GM12865 (cell line): ENCODE results near the gene CPNE2.

Experiments
- DNase-seq: peaks from one replicate; pipeline ENCODE4 v3.0.0; 2010; ENCODE audit warnings: low read depth
- H3K4me3 ChIP-seq: 2 replicates; pipeline ENCODE4 v1.5.1; 2011; ENCODE audit warnings: mild to moderate bottlenecking, low read depth, low read length, control low read depth
- CTCF ChIP-seq: IDR thresholded peaks from 2 replicates; pipeline ENCODE4 v1.5.1; 2011; ENCODE audit warnings: low read length, control low read depth, low read depth, inconsistent platforms; ENCODE audit not compliant: insufficient read depth; ENCODE audit errors: missing control alignments

Gene CPNE2

GRCh38 chr16:57091200-57091974 is 996 bp upstream of the CPNE2 start:
- H3K4me3 ChIP-seq = peak overlapping the region; percentile 31
- no peak for TF ChIP-seq CTCF
- DNase-seq = no peak

- H3K4me3 ChIP-seq = peak overlapping the region; percentile 61
- peak; percentile 60 for TF ChIP-seq CTCF
- peak; percentile 44 for DNase-seq
Observed at GRCh38 chr16:57092786-57093411, 516 bp downstream of the CPNE2 start.

- no peak for DNase-seq
- no peak for TF ChIP-seq CTCF
- no peak overlapping the region for H3K4me3 ChIP-seq
Observed at GRCh38 chr16:57093666-57094564, 1.5 kb downstream of the CPNE2 start.

DNA sequence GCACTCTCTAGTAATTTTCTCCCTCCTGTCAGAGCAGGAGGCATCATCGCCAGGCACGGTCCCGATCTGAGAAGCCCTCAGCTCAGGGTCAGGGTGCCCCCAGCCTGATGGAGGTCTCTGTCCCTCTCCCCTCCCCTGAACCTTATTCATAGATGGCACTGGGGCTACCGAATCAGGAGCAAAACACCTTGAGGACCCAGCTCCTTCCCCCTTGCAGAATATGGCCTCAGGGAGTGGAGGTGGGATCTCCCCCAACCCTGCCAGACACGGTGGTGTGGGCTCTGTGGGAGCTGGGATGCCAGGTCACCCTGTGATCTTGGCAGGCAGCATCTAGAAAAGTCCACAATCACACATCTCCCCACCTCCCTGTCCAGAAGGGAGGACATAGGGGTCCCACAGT is 2.5 kb downstream of the CPNE2 start:
- no peak for DNase-seq
- no peak overlapping the region for H3K4me3 ChIP-seq
- TF ChIP-seq CTCF = no peak

GRCh38 chr16:57096192-57096591 is 3.8 kb downstream of the CPNE2 start:
- TF ChIP-seq CTCF = no peak
- DNase-seq = no peak
- H3K4me3 ChIP-seq = no peak overlapping the region

DNA sequence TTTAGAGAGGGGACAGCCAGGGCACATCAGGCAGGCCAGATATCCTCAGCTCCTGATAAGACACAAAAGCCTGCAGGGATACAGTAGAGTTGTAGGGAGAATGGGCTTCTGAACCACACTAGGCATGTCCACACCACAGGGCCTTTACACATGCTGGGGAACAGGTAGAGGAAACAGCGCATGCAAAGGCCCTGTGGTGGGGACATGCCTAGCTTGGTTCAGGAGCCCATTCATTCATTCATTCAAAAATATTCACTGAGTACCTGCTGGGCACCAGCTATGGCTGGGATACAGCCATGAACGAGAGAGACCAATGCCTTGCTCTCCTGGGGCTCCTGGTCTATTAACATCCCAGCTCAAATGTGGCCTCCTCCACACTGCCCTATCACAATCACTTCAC is 4.4 kb downstream of the CPNE2 start:
- TF ChIP-seq CTCF = no peak
- H3K4me3 ChIP-seq = no peak overlapping the region
- DNase-seq = no peak
